Stomach (tissue), 9 donors: ENCODE data around the gene CIART. TPM values are rescaled to one million over a fixed set of nuclear protein-coding genes. Genes with fewer than 3 reads are reported as not detected.

Experiments used
- DNase-seq, 2 donors: peaks; one replicate each; pipeline versions ENCODE4 v3.0.0 to v3.0.0-alpha.2; 2013 to 2019
- H3K27ac ChIP-seq, 5 donors: fragments of 200-600 bp in 4 of 5; sonication (generic) in 4 of 5; one replicate each; pipeline ENCODE4 v1.5.1; 2013 to 2019; ENCODE audit warnings: mild to moderate bottlenecking in 1 of 5, moderate library complexity in 1 of 5
- H3K27me3 ChIP-seq, 3 donors: fragments of 200-600 bp; sonication (generic); one replicate each; pipeline ENCODE4 v1.5.1; 2017 to 2019; ENCODE audit warnings: mixed run types in 1 of 3
- H3K36me3 ChIP-seq, 4 donors: fragments of 200-600 bp; sonication (generic); 1 replicate in 3 of 4; 2 replicates in 1 of 4; pipeline ENCODE4 v1.5.1; 2016 to 2019
- H3K4me1 ChIP-seq, 4 donors: fragments of 200-600 bp; sonication (generic); one replicate each; pipeline ENCODE4 v1.5.1; 2016 to 2019
- H3K4me3 ChIP-seq, 4 donors: fragments of 200-600 bp; sonication (generic) in 3 of 4; one replicate each; pipeline ENCODE4 v1.5.1; 2016 to 2019; ENCODE audit warnings: mild to moderate bottlenecking in 1 of 4
- H3K9me3 ChIP-seq, 4 donors: fragments of 200-600 bp; sonication (generic); one replicate each; pipeline ENCODE4 v1.5.1; 2016 to 2019
- CTCF ChIP-seq, 7 experiments: fragments of 450-650 bp in 4 of 7; fragments of 200-600 bp in 3 of 7; sonication (generic) in 3 of 7; IDR thresholded peaks; one replicate each; pipeline ENCODE4 v1.5.1; 2016 to 2019; ENCODE audit warnings: antibody characterized with exemption in 7 of 7, control low read depth in 2 of 7, mild to moderate bottlenecking in 1 of 7
- EP300 ChIP-seq: sonication (generic); formaldehyde crosslinking; IDR thresholded peaks from one replicate; pipeline ENCODE4 v1.6.1; 2017; ENCODE audit warnings: antibody characterized with exemption
- POLR2A ChIP-seq, 4 donors: fragments of 450-650 bp; IDR thresholded peaks; one replicate each; pipeline ENCODE4 v1.6.1; 2016; ENCODE audit warnings: antibody characterized with exemption in 4 of 4, control low read depth in 2 of 4, mild to moderate bottlenecking in 1 of 4, moderate library complexity in 1 of 4
- POLR2AphosphoS5 ChIP-seq, 3 donors: sonication (generic); formaldehyde crosslinking; IDR thresholded peaks; one replicate each; pipeline ENCODE4 v1.6.1; 2016; ENCODE audit warnings: antibody characterized with exemption in 3 of 3
- WGBS, 5 donors: extraction: QIAGEN DNeasy Blood & Tissue Kit in 3 of 5; methylation state at CpG; one replicate each; pipeline versions ENCODE4 v1.1.5 to v1.1.7; 2013 to 2018; 5-methylcytosine and 5-hydroxymethylcytosine counted together
- intact Hi-C: fragments of 100-400 bp; cut with DNase I; formaldehyde crosslinking; loops from one replicate; pipeline ENCODE4 v1.15.1; 2023; ENCODE audit warnings: low total_unique reads
- polyA plus RNA-seq, 3 donors: library from polyadenylated mRNA; stranded (reverse); fragments of 200-250 nt; gene quantifications; one replicate each; pipeline ENCODE4 v1.2.3, GENCODE V29; 2013
- total RNA-seq, 5 donors: library from RNA; depleted of rRNA; stranded (reverse); fragments of >200 nt; gene quantifications; one replicate each; pipeline versions ENCODE4 v1.1.0 to v1.2.3, GENCODE V29; 2014 to 2016
- donor health status: healthy with polysubstance abuse.
- donor health status: Bipolar disorder and iron deficiency.
- donor health status: healthy.

CIART gene
- total and polyA plus RNA-seq, 8 donors = 2.7 to 31.5 (median 4.0) TPM; not detected in 1

- Histone ChIP-seq H3K4me1 (peaks cover 12 to 51% (median 27%) of the 10 kb centered on the region in 4 donors), H3K9me3 (no peaks in the 10 kb centered on the region), H3K36me3 (peaks cover 2 to 11% (median 10%) of the 10 kb centered on the region in 4 donors), H3K4me3 (no peak overlapping the region), H3K27ac (peak overlapping the region in 2 of 5 donors; percentile 43 to 60), H3K27me3 (no peaks in the 10 kb centered on the region)
- WGBS, 5 donors = 92 to 96% (median 96%) methylated on average over 7 of the region's 7 CpGs
- intact Hi-C loops = no loop called here
- TF ChIP-seq POLR2AphosphoS5 (IDR thresholded peaks at IDR 0.05) (no peak), POLR2A (IDR thresholded peaks at IDR 0.05) (no peak), CTCF (IDR thresholded peaks at IDR 0.05) (no peak), EP300 (no peak)
- DNase-seq = no peak
These were observed 10.9 kb upstream of the CIART start for GRCh38 chr1:150271291-150271959.

GRCh38 chr1:150273311-150273710 is 9.0 kb upstream of the CIART start:
- Histone ChIP-seq H3K36me3 (peaks cover 0 to 3% (median 0%) of the 10 kb centered on the region in 4 donors), H3K27me3 (no peaks in the 10 kb centered on the region), H3K9me3 (no peaks in the 10 kb centered on the region), H3K4me1 (peaks cover 0 to 33% (median 10%) of the 10 kb centered on the region in 4 donors), H3K27ac (peak overlapping the region in 4 of 5 donors; percentile 3 to 60 (median 50)), H3K4me3 (peak overlapping the region in 1 of 4 donors; percentile 14)
- intact Hi-C loops = no loop called here
- no peak for DNase-seq
- TF ChIP-seq EP300 = no peak
- no peak for TF ChIP-seq POLR2A (IDR thresholded peaks at IDR 0.05)
- TF ChIP-seq CTCF (IDR thresholded peaks at IDR 0.05) = no peak
- TF ChIP-seq POLR2AphosphoS5 (IDR thresholded peaks at IDR 0.05) = no peak
- 64 to 82% (median 80%) methylated on average over 1 of the region's 1 CpG for WGBS, 5 donors

GRCh38 chr1:150280138-150280707 is 2.1 kb upstream of the CIART start:
- Histone ChIP-seq H3K27me3 (no peaks in the 10 kb centered on the region), H3K9me3 (no peaks in the 10 kb centered on the region), H3K4me3 (no peak overlapping the region), H3K27ac (peak overlapping the region in 3 of 5 donors; percentile 79 to 95 (median 87)), H3K36me3 (peaks cover 0 to 12% (median 10%) of the 10 kb centered on the region in 4 donors), H3K4me1 (peaks cover 21 to 49% (median 36%) of the 10 kb centered on the region in 4 donors)
- peak in 1 of 2 donors; percentile 40 for DNase-seq
- intact Hi-C loops = no loop called here
- TF ChIP-seq CTCF (IDR thresholded peaks at IDR 0.05) (no peak), POLR2AphosphoS5 (IDR thresholded peaks at IDR 0.05) (no peak), EP300 (no peak), POLR2A (IDR thresholded peaks at IDR 0.05) (no peak)
- WGBS, 5 donors = 37 to 58% (median 55%) methylated on average over 6 of the region's 6 CpGs

- H3K36me3 ChIP-seq = peaks cover 0 to 20% (median 13%) of the 10 kb centered on the region in 4 donors
- H3K4me3 ChIP-seq = peak overlapping the region; percentile 50 to 68 (median 56)
- intact Hi-C loops = no loop called here
- H3K4me1 ChIP-seq = peaks cover 21 to 49% (median 36%) of the 10 kb centered on the region in 4 donors
- peak overlapping the region; percentile 77 to 95 (median 87) for H3K27ac ChIP-seq
- WGBS, 5 donors = 1 to 2% (median 1%) methylated on average over 15 of the region's 15 CpGs
- peak in 5 of 7 experiments; percentile 36 to 75 (median 68) for TF ChIP-seq CTCF (IDR thresholded peaks at IDR 0.05)
- TF ChIP-seq POLR2A (IDR thresholded peaks at IDR 0.05) = no peak
- DNase-seq = peak; percentile 80 to 88
- no peaks in the 10 kb centered on the region for H3K9me3 ChIP-seq
- no peaks in the 10 kb centered on the region for H3K27me3 ChIP-seq
These were observed 1.1 kb upstream of the CIART start for GRCh38 chr1:150281221-150281757.
